H1 (cell line): ENCODE results near the gene RAD51D. TPM values are rescaled to one million over a fixed set of nuclear protein-coding genes. Genes with fewer than 3 reads are reported as not detected.

ENCODE experiments used
- CTCF ChIA-PET: fragments of 300-600 bp; sonication (Branson Sonifier 250); formaldehyde crosslinking; loops from one replicate; lab custom pipeline; 2021; ENCODE audit not compliant: partially characterized antibody; lab: Charles Lee
- POLR2A ChIA-PET: fragments of 300-600 bp; sonication (Branson Sonifier 250); formaldehyde crosslinking; loops from one replicate; lab custom pipeline; 2021; ENCODE audit warnings: inconsistent platforms; ENCODE audit not compliant: partially characterized antibody; lab: Charles Lee
- DNase-seq, 2 experiments: peaks; one replicate each; pipeline versions ENCODE4 v3.0.0 to v3.0.0-alpha.2; 2010 to 2022; ENCODE audit warnings: low spot score in 2 of 2, low read depth in 1 of 2, mixed read lengths in 1 of 2
- FAIRE-seq: peaks from 2 replicates; lab custom pipeline; 2011; peaks lifted over from hg19 to GRCh38; lab: Jason Lieb, UNC
- H2AFZ ChIP-seq: 2 replicates; pipeline ENCODE4 v1.8.1; 2012; ENCODE audit warnings: low read length, inconsistent platforms
- H2AK5ac ChIP-seq: 2 replicates; pipeline ENCODE4 v1.6.1; 2013; ENCODE audit warnings: low read depth, low read length
- H2BK120ac ChIP-seq: replicated peaks from 2 replicates; pipeline ENCODE3; 2013; ENCODE audit warnings: low read depth, low read length, inconsistent platforms
- H2BK12ac ChIP-seq: 2 replicates; pipeline ENCODE4 v1.6.1; 2013; ENCODE audit warnings: low read depth, low read length
- H2BK15ac ChIP-seq: 2 replicates; pipeline ENCODE4 v1.6.1; 2013; ENCODE audit warnings: low read length
- H2BK20ac ChIP-seq: 2 replicates; pipeline ENCODE4 v1.6.1; 2013; ENCODE audit warnings: low read length
- H2BK5ac ChIP-seq: 2 replicates; pipeline ENCODE4 v1.6.1; 2013; ENCODE audit warnings: low read depth, low read length
- H3K14ac ChIP-seq: 2 replicates; pipeline ENCODE4 v1.6.1; 2013; ENCODE audit warnings: inconsistent platforms; ENCODE audit not compliant: insufficient read length
- H3K18ac ChIP-seq: 2 replicates; pipeline ENCODE4 v1.6.1; 2013; ENCODE audit warnings: low read length; ENCODE audit errors: extremely low read depth
- H3K23ac ChIP-seq: 2 replicates; pipeline ENCODE4 v1.6.1; 2013; ENCODE audit warnings: inconsistent platforms; ENCODE audit not compliant: insufficient read length
- H3K23me2 ChIP-seq: 2 replicates; pipeline ENCODE4 v1.6.1; 2013; ENCODE audit warnings: low read depth, low read length
- H3K27ac ChIP-seq: 2 replicates; pipeline ENCODE4 v1.6.1; 2011; ENCODE audit warnings: low read depth, low read length, inconsistent platforms
- H3K27me3 ChIP-seq, 4 experiments: replicated peaks in 1 of 4; 1 replicate in 1 of 4; 2 replicates in 3 of 4; pipeline versions ENCODE4 v1.6.1 to v1.8.1; 2011 to 2013; ENCODE audit warnings: low read length in 3 of 4, mild to moderate bottlenecking in 3 of 4, inconsistent platforms in 2 of 4, mixed read lengths in 2 of 4, moderate library complexity in 1 of 4; ENCODE audit not compliant: control insufficient read depth in 3 of 4, insufficient read depth in 3 of 4; ENCODE audit errors: extremely low read depth in 1 of 4
- H3K36me3 ChIP-seq, 4 experiments: 2 replicates each; pipeline versions ENCODE4 v1.6.1 to v1.8.1; 2011 to 2013; ENCODE audit warnings: mild to moderate bottlenecking in 4 of 4, low read length in 3 of 4, moderate library complexity in 2 of 4, control low read depth in 1 of 4, inconsistent platforms in 1 of 4; ENCODE audit not compliant: insufficient read depth in 4 of 4, control insufficient read depth in 2 of 4
- H3K4ac ChIP-seq: replicated peaks from 2 replicates; pipeline ENCODE3; 2013; ENCODE audit warnings: low read length, low read depth, mixed read lengths, inconsistent platforms; ENCODE audit not compliant: insufficient read length
- H3K4me1 ChIP-seq, 4 experiments: replicated peaks in 1 of 4; 1 replicate in 1 of 4; 2 replicates in 3 of 4; pipeline versions ENCODE4 v1.6.1 to v1.8.1; 2011 to 2013; ENCODE audit warnings: low read length in 3 of 4, inconsistent platforms in 2 of 4, mixed read lengths in 1 of 4; ENCODE audit not compliant: insufficient read depth in 4 of 4, control insufficient read depth in 3 of 4
- H3K4me2 ChIP-seq, 2 experiments: 2 replicates each; pipeline versions ENCODE4 v1.6.1 to v1.8.1; 2011 to 2013; ENCODE audit warnings: low read depth in 2 of 2, low read length in 2 of 2, control low read depth in 1 of 2, inconsistent platforms in 1 of 2, mild to moderate bottlenecking in 1 of 2; ENCODE audit not compliant: insufficient read depth in 1 of 2
- H3K4me3 ChIP-seq, 4 experiments: fragments of 200-600, 300-600 bp in 1 of 4; sonication (generic), shearing (Covaris generic), sonication (Bioruptor Twin) in 1 of 4; 2 replicates each; pipeline versions ENCODE4 v1.5.1 to v1.8.1; 2011 to 2016; ENCODE audit warnings: low read length in 4 of 4, low read depth in 3 of 4, control low read depth in 2 of 4, inconsistent platforms in 2 of 4, mild to moderate bottlenecking in 2 of 4, mixed read lengths in 1 of 4, moderate library complexity in 1 of 4; ENCODE audit not compliant: insufficient read depth in 2 of 4; ENCODE audit errors: extremely low read depth in 1 of 4
- H3K56ac ChIP-seq: replicated peaks from 2 replicates; pipeline ENCODE3; 2013; ENCODE audit warnings: low read depth, mild to moderate bottlenecking, mixed read lengths, low read length, inconsistent platforms; ENCODE audit not compliant: insufficient read length
- H3K79me1 ChIP-seq: 2 replicates; pipeline ENCODE4 v1.6.1; 2013; ENCODE audit warnings: low read depth, low read length, control low read depth
- H3K79me2 ChIP-seq, 2 experiments: 2 replicates each; pipeline versions ENCODE4 v1.6.1 to v1.8.1; 2012 to 2013; ENCODE audit warnings: low read length in 2 of 2, mild to moderate bottlenecking in 2 of 2, inconsistent platforms in 1 of 2; ENCODE audit not compliant: insufficient read depth in 2 of 2, control insufficient read depth in 1 of 2
- H3K9ac ChIP-seq, 4 experiments: replicated peaks in 1 of 4; 1 replicate in 1 of 4; 2 replicates in 3 of 4; pipeline versions ENCODE4 v1.6.1 to v1.8.1; 2011 to 2013; ENCODE audit warnings: low read depth in 3 of 4, low read length in 3 of 4, control low read depth in 2 of 4, mild to moderate bottlenecking in 2 of 4, moderate library complexity in 2 of 4, inconsistent platforms in 1 of 4; ENCODE audit errors: extremely low read depth in 1 of 4
- H3K9me3 ChIP-seq, 2 experiments: 2 replicates each; pipeline versions ENCODE4 v1.6.1 to v1.8.1; 2012 to 2013; ENCODE audit warnings: mild to moderate bottlenecking in 2 of 2, moderate library complexity in 2 of 2, control low read depth in 1 of 2, inconsistent platforms in 1 of 2, low read depth in 1 of 2, low read length in 1 of 2, mixed read lengths in 1 of 2; ENCODE audit not compliant: insufficient read depth in 2 of 2
- H4K20me1 ChIP-seq, 2 experiments: replicated peaks in 1 of 2; 2 replicates each; pipeline versions ENCODE3 to v1.8.1; 2011 to 2013; ENCODE audit warnings: inconsistent platforms in 2 of 2, low read length in 2 of 2, mild to moderate bottlenecking in 1 of 2; ENCODE audit not compliant: insufficient read depth in 2 of 2, control insufficient read depth in 1 of 2
- H4K5ac ChIP-seq: 2 replicates; pipeline ENCODE4 v1.6.1; 2013; ENCODE audit warnings: low read length, low read depth, mixed read lengths, inconsistent platforms; ENCODE audit not compliant: insufficient read length
- H4K8ac ChIP-seq: 2 replicates; pipeline ENCODE4 v1.8.0; 2013; ENCODE audit warnings: mild to moderate bottlenecking, moderate library complexity, low read length, inconsistent platforms; ENCODE audit not compliant: insufficient read depth; ENCODE audit errors: extremely low read depth
- H4K91ac ChIP-seq: replicated peaks from 2 replicates; pipeline ENCODE3; 2013; ENCODE audit warnings: low read length, mixed read lengths, inconsistent platforms; ENCODE audit not compliant: insufficient read length
- EGR1 ChIP-seq: IDR thresholded peaks from 2 replicates; pipeline ENCODE4 v1.6.1; 2011; ENCODE audit warnings: low read depth, low read length, borderline replicate concordance
- EZH2 ChIP-seq: fragments of 200-600 bp; sonication (generic); IDR thresholded peaks from 2 replicates; pipeline ENCODE4 v1.7.1; 2012; ENCODE audit warnings: low read depth, mild to moderate bottlenecking, moderate library complexity, low read length, inconsistent platforms; ENCODE audit not compliant: severe bottlenecking
- POLR2A ChIP-seq, 2 experiments: IDR thresholded peaks; 1 replicate in 1 of 2; 2 replicates in 1 of 2; pipeline ENCODE4 v1.6.1; 2011; ENCODE audit warnings: low read depth in 2 of 2, low read length in 2 of 2, mild to moderate bottlenecking in 2 of 2; ENCODE audit errors: control extremely low read depth in 1 of 2
- SP1 ChIP-seq: IDR thresholded peaks from 2 replicates; pipeline ENCODE4 v1.6.1; 2011; ENCODE audit warnings: low read depth, low read length
- USF2 ChIP-seq: IDR thresholded peaks from 2 replicates; pipeline ENCODE4 v1.6.1; 2011; ENCODE audit warnings: low read length, improper control_type of control experiment
- WGBS, 2 experiments: shearing (Covaris generic) in 1 of 2; methylation state at CpG; one replicate each; pipeline versions ENCODE4 v1.1.6 to v1.1.7; 2013 to 2015; ENCODE audit warnings: low lambda C conversion rate in 2 of 2, mixed read lengths in 2 of 2, inconsistent platforms in 1 of 2, low coverage in 1 of 2, missing lambda C conversion rate in 1 of 2; ENCODE audit not compliant: insufficient replicate concordance in 2 of 2, insufficient coverage in 1 of 2, insufficient read length in 1 of 2; ENCODE audit errors: extremely low coverage in 1 of 2, missing lambda C conversion rate in 1 of 2; 5-methylcytosine and 5-hydroxymethylcytosine counted together
- polyA plus RNA-seq, 7 experiments: library from polyadenylated mRNA; depleted of rRNA in 3 of 7; stranded (reverse) in 5 of 7; unstranded in 2 of 7; fragments of >200 nt in 5 of 7; fragments of 200-250 nt in 2 of 7; gene quantifications; 1 replicate in 5 of 7; 2 replicates in 1 of 7; 4 replicates in 1 of 7; pipeline versions ENCODE4 v1.2.1 to v1.2.3, GENCODE V29; 2011 to 2013; ENCODE audit warnings: missing spikeins in 2 of 7, mixed read lengths in 2 of 7
- total RNA-seq: library from RNA; stranded (reverse); fragmentation: NEBNext Ultra II Directional; extraction: Animal tissue kit (Norgen Biotek cat#: 25700); gene quantifications from 2 replicates; pipeline ENCODE4 v1.2.1, GENCODE V29; 2021

The RAD51D gene
- total and polyA plus RNA-seq, 2 of the 8 experiments (the other 6 are each of a cell fraction or from before 2014, with no cell fraction given): 10.2 to 12.9 TPM

GRCh38 chr17:35138218-35138617 is 18.6 kb upstream of the RAD51D start:
- peaks cover 0 to 24% of the 10 kb centered on the region in 2 experiments; a peak in 3 of 4 replicates for H3K79me2 ChIP-seq
- no peak overlapping the region for H3K4me3 ChIP-seq
- ChIA-PET POLR2A (interaction anchor here (0.9 to 6.8 kb wide), 5 partner anchors 8 to 157 kb away, joined by 3 to 84 read pairs (median 6); partner anchors contain the start of gene UNC45B), CTCF (no interaction called here)
- no peak overlapping the region for H2BK15ac ChIP-seq
- H2BK12ac ChIP-seq: no peak overlapping the region
- no peak overlapping the region for H3K27ac ChIP-seq
- no peak overlapping the region for H4K91ac ChIP-seq
- no peaks in the 10 kb centered on the region for H3K79me1 ChIP-seq
- no peaks in the 10 kb centered on the region for H3K9me3 ChIP-seq
- H4K20me1 ChIP-seq: peaks cover 2 to 10% of the 10 kb centered on the region in 2 experiments
- no peak overlapping the region for H2BK20ac ChIP-seq
- H2AFZ ChIP-seq: no peak overlapping the region
- H3K23ac ChIP-seq: no peak overlapping the region
- no peaks in the 10 kb centered on the region for H3K27me3 ChIP-seq
- DNase-seq: no peak
- no peaks in the 10 kb centered on the region; a peak in 1 of 7 replicates for H3K4me1 ChIP-seq
- H3K23me2 ChIP-seq: no peaks in the 10 kb centered on the region
- H4K8ac ChIP-seq: no peak overlapping the region
- H3K4me2 ChIP-seq: no peak overlapping the region
- no peak overlapping the region for H2AK5ac ChIP-seq
- no peak overlapping the region for H3K4ac ChIP-seq
- H3K14ac ChIP-seq: no peak overlapping the region
- H3K9ac ChIP-seq: no peak overlapping the region
- H3K18ac ChIP-seq: no peak overlapping the region
- 96% methylated on average over 6 of the region's 6 CpGs; no CpG with 5 or more reads in 1 of the 2 experiments for WGBS, 2 experiments
- H2BK5ac ChIP-seq: no peak overlapping the region
- H3K36me3 ChIP-seq: peaks cover 43 to 66% (median 62%) of the 10 kb centered on the region in 4 experiments
- FAIRE-seq: no peak
- no peak overlapping the region for H4K5ac ChIP-seq
- no peak overlapping the region for H3K56ac ChIP-seq
- no peak overlapping the region for H2BK120ac ChIP-seq
- TF ChIP-seq USF2 (no peak), POLR2A (IDR thresholded peaks at IDR 0.05; ENCODE audit: control extremely low read depth in 1 of 2, low read depth in 2 of 2, low read length in 2 of 2) (no peak), EZH2 (no peak), SP1 (no peak), EGR1 (no peak)
